K562 (cell line): ENCODE results near the gene RDH5. TPM values are rescaled to one million over a fixed set of nuclear protein-coding genes. Genes with fewer than 3 reads are reported as not detected.

Experiments
- ARID2 ChIP-seq: fragments of 450-650 bp; IDR thresholded peaks from 2 replicates; pipeline ENCODE4 v1.6.1; 2017; ENCODE audit warnings: antibody characterized with exemption, mild to moderate bottlenecking
- BCL6 ChIP-seq: fragments of 250-450 bp; sonication (Bioruptor Pico); IDR thresholded peaks from 2 replicates; pipeline ENCODE4 v1.4.0; 2020
- BDP1 ChIP-seq: IDR thresholded peaks from 3 replicates; pipeline ENCODE4 v1.6.1; 2011; ENCODE audit not compliant: insufficient read length, insufficient read depth
- CEBPG ChIP-seq, 3 experiments: fragments of 200-800 bp in 1 of 3; sonication (Bioruptor generic) in 1 of 3; sonication (generic) in 1 of 3; formaldehyde crosslinking in 1 of 3; IDR thresholded peaks in 2 of 3; conservative IDR thresholded peaks in 1 of 3; 2 replicates each; pipeline versions ENCODE4 v1.6.1 to v1.8.0; 2016 to 2022; ENCODE audit warnings: missing compliant biosample characterization in 2 of 3, missing genetic modification characterization in 2 of 3, mild to moderate bottlenecking in 1 of 3, missing genetic modification reagents in 1 of 3
- CHD2 ChIP-seq: IDR thresholded peaks from 2 replicates; pipeline ENCODE4 v1.6.1; 2011; ENCODE audit warnings: low read depth, low read length
- DNMT1 ChIP-seq: fragments of 450-650 bp; IDR thresholded peaks from 2 replicates; pipeline ENCODE4 v1.6.1; 2016; ENCODE audit warnings: antibody characterized with exemption, mild to moderate bottlenecking
- GABPA ChIP-seq: fragments of 200-800 bp; sonication (Bioruptor generic); conservative IDR thresholded peaks from 2 replicates; pipeline ENCODE4 v1.6.1; 2016; ENCODE audit warnings: low read depth, missing genetic modification characterization, missing compliant biosample characterization
- HEY1 ChIP-seq: fragments of 250-450 bp; sonication (Bioruptor Pico); IDR thresholded peaks from 2 replicates; pipeline ENCODE4 v1.5.0; 2020; ENCODE audit warnings: mild to moderate bottlenecking, moderate library complexity, borderline replicate concordance
- HIVEP1 ChIP-seq: fragments of 250-450 bp; sonication (Bioruptor Pico); IDR thresholded peaks from 2 replicates; pipeline ENCODE4 v1.4.0; 2020; ENCODE audit warnings: mild to moderate bottlenecking
- HSF4 ChIP-seq: fragments of 250-450 bp; sonication (Bioruptor Pico); IDR thresholded peaks from 2 replicates; pipeline ENCODE4 v2.1.2; 2022; ENCODE audit warnings: mild to moderate bottlenecking, moderate library complexity, borderline replicate concordance
- MAFK ChIP-seq: IDR thresholded peaks from 2 replicates; pipeline ENCODE4 v1.6.1; 2011; ENCODE audit warnings: low read length, improper control_type of control experiment
- NRF1 ChIP-seq, 2 experiments: fragments of 450-650 bp; IDR thresholded peaks in 1 of 2; conservative IDR thresholded peaks in 1 of 2; 2 replicates each; pipeline ENCODE4 v1.6.1; 2014; ENCODE audit warnings: mild to moderate bottlenecking in 2 of 2
- PHB2 ChIP-seq: fragments of 450-650 bp; IDR thresholded peaks from 2 replicates; pipeline ENCODE4 v1.6.1; 2017; ENCODE audit warnings: low read depth
- PML ChIP-seq: IDR thresholded peaks from 2 replicates; pipeline ENCODE4 v1.6.1; 2012; ENCODE audit warnings: low read length, inconsistent platforms
- PTRF ChIP-seq: fragments of 450-650 bp; IDR thresholded peaks from 2 replicates; pipeline ENCODE4 v1.6.1; 2016; ENCODE audit warnings: mild to moderate bottlenecking, missing genetic modification characterization, missing compliant biosample characterization
- ZNF184 ChIP-seq: sonication (generic); formaldehyde crosslinking; IDR thresholded peaks from 2 replicates; pipeline ENCODE4 v1.5.0; 2020; ENCODE audit warnings: missing genetic modification reagents
- ZNF197 ChIP-seq: fragments of 200-800 bp; sonication (Bioruptor generic); IDR thresholded peaks from 2 replicates; pipeline ENCODE4 v1.6.1; 2016; ENCODE audit warnings: low read depth, missing genetic modification characterization, missing compliant biosample characterization
- ZNF217 ChIP-seq: sonication (generic); formaldehyde crosslinking; IDR thresholded peaks from 2 replicates; pipeline ENCODE4 v1.8.0; 2022; ENCODE audit warnings: mild to moderate bottlenecking, missing genetic modification reagents
- ZNF239 ChIP-seq: fragments of 250-450 bp; sonication (Bioruptor Pico); IDR thresholded peaks from 2 replicates; pipeline ENCODE4 v1.4.0; 2020; ENCODE audit warnings: mild to moderate bottlenecking
- ZNF311 ChIP-seq: fragments of 250-450 bp; sonication (Bioruptor Pico); IDR thresholded peaks from 2 replicates; pipeline ENCODE4 v1.4.0; 2020; ENCODE audit warnings: mild to moderate bottlenecking, moderate library complexity
- ZNF551 ChIP-seq: fragments of 250-450 bp; sonication (Bioruptor Pico); IDR thresholded peaks from 2 replicates; pipeline ENCODE4 v1.5.0; 2021; ENCODE audit warnings: mild to moderate bottlenecking, moderate library complexity
- ZNF695 ChIP-seq: fragments of 450-650 bp; formaldehyde crosslinking; IDR thresholded peaks from 2 replicates; pipeline ENCODE4 v1.4.0; 2020; ENCODE audit warnings: mild to moderate bottlenecking, moderate library complexity
- polyA plus RNA-seq, 8 experiments: library from polyadenylated mRNA; depleted of rRNA in 4 of 8; stranded (reverse) in 5 of 8; unstranded in 3 of 8; fragments of >200 nt; fragmentation: Nextera tagmentation in 2 of 8; fragmentation: Illumina TruSeq in 1 of 8; extraction: Ambion mirVana in 2 of 8; extraction: Trizol in 1 of 8; gene quantifications; 2 replicates each; pipeline versions ENCODE4 v1.2.1 to v1.2.3, GENCODE V29; 2011 to 2014; ENCODE audit warnings: inconsistent platforms in 1 of 8, missing spikeins in 1 of 8
- total RNA-seq, 7 experiments: library from RNA; depleted of rRNA in 6 of 7; stranded (reverse); fragments of >200 nt in 6 of 7; fragmentation: Illumina TruSeq in 2 of 7; extraction: Trizol in 2 of 7; gene quantifications; 2 replicates each; pipeline versions ENCODE4 v1.2.1 to v1.2.3, GENCODE V29; 2011 to 2021; ENCODE audit warnings: low replicate concordance in 1 of 7
- TF ChIP-seq, protein P1 (sequence below), 2 experiments: fragments of 450-650 bp in 1 of 2; sonication (generic) in 1 of 2; formaldehyde crosslinking in 1 of 2; IDR thresholded peaks in 1 of 2; conservative IDR thresholded peaks in 1 of 2; 2 replicates each; pipeline versions ENCODE4 v1.6.1 to v1.8.1; 2016 to 2023; ENCODE audit warnings: mild to moderate bottlenecking in 2 of 2, moderate library complexity in 2 of 2, inconsistent platforms in 1 of 2, missing genetic modification reagents in 1 of 2
- TF ChIP-seq, protein P2 (sequence below): sonication (generic); formaldehyde crosslinking; IDR thresholded peaks from 2 replicates; pipeline ENCODE4 v1.8.1; 2023; ENCODE audit warnings: missing genetic modification reagents, mild to moderate bottlenecking, borderline replicate concordance

RDH5 gene
- total and polyA plus RNA-seq, 9 of the 15 experiments (the other 6 are each of a cell fraction or from before 2014, with no cell fraction given): 0.28 to 2.0 (median 1.1) TPM; not detected in 1

DNA sequence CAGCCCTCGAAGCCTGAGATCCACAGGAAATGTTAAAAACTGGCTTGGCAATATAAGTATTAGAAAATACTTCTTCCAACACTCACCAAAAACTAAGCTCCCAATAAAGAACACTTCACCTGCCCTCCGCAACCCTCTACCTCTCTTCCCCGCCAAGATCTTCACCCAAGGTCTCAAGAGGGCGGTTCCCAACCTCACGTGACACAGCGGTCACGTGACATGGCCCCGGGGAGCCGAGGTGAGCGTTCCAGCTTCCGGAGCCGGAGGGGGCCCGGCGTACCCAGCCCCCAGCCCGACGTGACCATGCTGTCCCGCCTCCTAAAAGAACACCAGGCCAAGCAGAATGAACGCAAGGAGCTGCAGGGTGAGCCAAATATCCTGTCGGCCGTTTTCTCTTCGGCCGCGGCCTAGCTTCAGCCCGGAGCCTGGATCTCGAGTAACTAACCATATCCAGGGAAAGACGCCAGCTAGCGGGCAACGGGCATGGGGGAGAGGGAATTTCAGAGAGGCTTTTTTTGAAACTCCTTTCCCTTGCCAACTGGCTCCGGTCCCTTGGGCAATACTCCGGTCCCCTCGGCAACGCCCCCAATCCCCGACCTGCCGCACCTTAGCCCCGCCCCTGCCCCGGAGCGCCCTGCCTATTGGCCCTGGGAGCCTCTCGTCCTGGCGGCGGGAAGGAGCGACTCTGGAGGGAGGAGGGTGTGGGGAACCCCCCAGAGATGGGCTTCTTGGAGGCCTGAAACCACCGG, 4.2 kb upstream of the RDH5 start, which contains the start of gene BLOC1S1 (continued):
- TF ChIP-seq, protein P1, sequence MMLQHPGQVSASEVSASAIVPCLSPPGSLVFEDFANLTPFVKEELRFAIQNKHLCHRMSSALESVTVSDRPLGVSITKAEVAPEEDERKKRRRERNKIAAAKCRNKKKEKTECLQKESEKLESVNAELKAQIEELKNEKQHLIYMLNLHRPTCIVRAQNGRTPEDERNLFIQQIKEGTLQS (IDR thresholded peaks at IDR 0.05): peak; percentile 49; the same call in 1 of the 2 replicates
- TF ChIP-seq, protein P1 (CRISPR knock-in tag; conservative IDR thresholded peaks at IDR 0.05): no peak
- TF ChIP-seq ZNF695 (CRISPR knock-in tag): no peak
- no peak for TF ChIP-seq PTRF (tag)
- 0 out of 2 replicates have a peak, but pooled peaks have one; percentile 8 for TF ChIP-seq PHB2
- no peak for TF ChIP-seq ZNF197 (CRISPR knock-in tag)
- TF ChIP-seq, protein P2, sequence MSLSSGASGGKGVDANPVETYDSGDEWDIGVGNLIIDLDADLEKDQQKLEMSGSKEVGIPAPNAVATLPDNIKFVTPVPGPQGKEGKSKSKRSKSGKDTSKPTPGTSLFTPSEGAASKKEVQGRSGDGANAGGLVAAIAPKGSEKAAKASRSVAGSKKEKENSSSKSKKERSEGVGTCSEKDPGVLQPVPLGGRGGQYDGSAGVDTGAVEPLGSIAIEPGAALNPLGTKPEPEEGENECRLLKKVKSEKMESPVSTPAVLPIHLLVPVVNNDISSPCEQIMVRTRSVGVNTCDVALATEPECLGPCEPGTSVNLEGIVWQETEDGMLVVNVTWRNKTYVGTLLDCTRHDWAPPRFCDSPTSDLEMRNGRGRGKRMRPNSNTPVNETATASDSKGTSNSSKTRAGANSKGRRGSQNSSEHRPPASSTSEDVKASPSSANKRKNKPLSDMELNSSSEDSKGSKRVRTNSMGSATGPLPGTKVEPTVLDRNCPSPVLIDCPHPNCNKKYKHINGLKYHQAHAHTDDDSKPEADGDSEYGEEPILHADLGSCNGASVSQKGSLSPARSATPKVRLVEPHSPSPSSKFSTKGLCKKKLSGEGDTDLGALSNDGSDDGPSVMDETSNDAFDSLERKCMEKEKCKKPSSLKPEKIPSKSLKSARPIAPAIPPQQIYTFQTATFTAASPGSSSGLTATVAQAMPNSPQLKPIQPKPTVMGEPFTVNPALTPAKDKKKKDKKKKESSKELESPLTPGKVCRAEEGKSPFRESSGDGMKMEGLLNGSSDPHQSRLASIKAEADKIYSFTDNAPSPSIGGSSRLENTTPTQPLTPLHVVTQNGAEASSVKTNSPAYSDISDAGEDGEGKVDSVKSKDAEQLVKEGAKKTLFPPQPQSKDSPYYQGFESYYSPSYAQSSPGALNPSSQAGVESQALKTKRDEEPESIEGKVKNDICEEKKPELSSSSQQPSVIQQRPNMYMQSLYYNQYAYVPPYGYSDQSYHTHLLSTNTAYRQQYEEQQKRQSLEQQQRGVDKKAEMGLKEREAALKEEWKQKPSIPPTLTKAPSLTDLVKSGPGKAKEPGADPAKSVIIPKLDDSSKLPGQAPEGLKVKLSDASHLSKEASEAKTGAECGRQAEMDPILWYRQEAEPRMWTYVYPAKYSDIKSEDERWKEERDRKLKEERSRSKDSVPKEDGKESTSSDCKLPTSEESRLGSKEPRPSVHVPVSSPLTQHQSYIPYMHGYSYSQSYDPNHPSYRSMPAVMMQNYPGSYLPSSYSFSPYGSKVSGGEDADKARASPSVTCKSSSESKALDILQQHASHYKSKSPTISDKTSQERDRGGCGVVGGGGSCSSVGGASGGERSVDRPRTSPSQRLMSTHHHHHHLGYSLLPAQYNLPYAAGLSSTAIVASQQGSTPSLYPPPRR: no peak
- peak; percentile 85 for TF ChIP-seq GABPA (tag)
- TF ChIP-seq MAFK: no peak
- no peak for TF ChIP-seq ZNF239
- TF ChIP-seq HEY1 (CRISPR knock-in tag): no peak
- TF ChIP-seq PML: no peak; the same call in 1 of the 2 replicates
- no peak for TF ChIP-seq BCL6 (CRISPR knock-in tag)
- no peak for TF ChIP-seq BDP1
- TF ChIP-seq HSF4 (CRISPR knock-in tag): no peak
- no peak for TF ChIP-seq ZNF217
- 0 out of 4 replicates have a peak, but pooled peaks have one; percentile 18 to 29 for TF ChIP-seq NRF1 (conservative IDR thresholded peaks at IDR 0.05 in 1 of 2, IDR thresholded peaks at IDR 0.05 in 1 of 2)
- no peak for TF ChIP-seq ARID2
- no peak for TF ChIP-seq ZNF311
- no peak for TF ChIP-seq DNMT1
- no peak for TF ChIP-seq ZNF551 (CRISPR knock-in tag)
- TF ChIP-seq HIVEP1 (CRISPR knock-in tag): peak; percentile 65; the same call in 1 of the 2 replicates
- TF ChIP-seq CEBPG (CRISPR knock-in tag; IDR thresholded peaks at IDR 0.05): no peak
- peak; percentile 58 to 62; a peak in 3 of 4 replicates for TF ChIP-seq CEBPG (tag; conservative IDR thresholded peaks at IDR 0.05 in 1 of 2, IDR thresholded peaks at IDR 0.05 in 1 of 2)
- TF ChIP-seq CHD2: no peak
- TF ChIP-seq ZNF184 (CRISPR knock-in tag): 0 out of 2 replicates have a peak, but pooled peaks have one; percentile 35
